ENCODE measurements around the gene BTBD7.
"Not testable (repeated sequence)": the region's sequence is repeated elsewhere in the genome, so short reads cannot be mapped to it uniquely, and the experiment has no call there.

Gene BTBD7, protein sequence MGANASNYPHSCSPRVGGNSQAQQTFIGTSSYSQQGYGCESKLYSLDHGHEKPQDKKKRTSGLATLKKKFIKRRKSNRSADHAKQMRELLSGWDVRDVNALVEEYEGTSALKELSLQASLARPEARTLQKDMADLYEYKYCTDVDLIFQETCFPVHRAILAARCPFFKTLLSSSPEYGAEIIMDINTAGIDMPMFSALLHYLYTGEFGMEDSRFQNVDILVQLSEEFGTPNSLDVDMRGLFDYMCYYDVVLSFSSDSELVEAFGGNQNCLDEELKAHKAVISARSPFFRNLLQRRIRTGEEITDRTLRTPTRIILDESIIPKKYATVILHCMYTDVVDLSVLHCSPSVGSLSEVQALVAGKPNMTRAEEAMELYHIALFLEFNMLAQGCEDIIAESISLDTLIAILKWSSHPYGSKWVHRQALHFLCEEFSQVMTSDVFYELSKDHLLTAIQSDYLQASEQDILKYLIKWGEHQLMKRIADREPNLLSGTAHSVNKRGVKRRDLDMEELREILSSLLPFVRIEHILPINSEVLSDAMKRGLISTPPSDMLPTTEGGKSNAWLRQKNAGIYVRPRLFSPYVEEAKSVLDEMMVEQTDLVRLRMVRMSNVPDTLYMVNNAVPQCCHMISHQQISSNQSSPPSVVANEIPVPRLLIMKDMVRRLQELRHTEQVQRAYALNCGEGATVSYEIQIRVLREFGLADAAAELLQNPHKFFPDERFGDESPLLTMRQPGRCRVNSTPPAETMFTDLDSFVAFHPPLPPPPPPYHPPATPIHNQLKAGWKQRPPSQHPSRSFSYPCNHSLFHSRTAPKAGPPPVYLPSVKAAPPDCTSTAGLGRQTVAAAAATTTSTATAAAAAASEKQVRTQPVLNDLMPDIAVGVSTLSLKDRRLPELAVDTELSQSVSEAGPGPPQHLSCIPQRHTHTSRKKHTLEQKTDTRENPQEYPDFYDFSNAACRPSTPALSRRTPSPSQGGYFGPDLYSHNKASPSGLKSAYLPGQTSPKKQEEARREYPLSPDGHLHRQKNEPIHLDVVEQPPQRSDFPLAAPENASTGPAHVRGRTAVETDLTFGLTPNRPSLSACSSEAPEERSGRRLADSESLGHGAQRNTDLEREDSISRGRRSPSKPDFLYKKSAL

GRCh38 chr14:93332853-93333630, at the start of gene BTBD7:
TSS of gene BTBD7 (minus strand) at chr14:93333036. CDS start at chr14:93296051, 36,985 bp downstream.
- Mint-ChIP-seq H3K9me3 (no peaks in the 10 kb centered on the region), H3K4me1 (peaks cover 50% of the 10 kb centered on the region), H3K27me3 (no peaks in the 10 kb centered on the region), H3K27ac (peak within 1 kb of the TSS; percentile 91), H3K36me3 (no peaks in the 10 kb centered on the region), H3K4me3 (peak within 1 kb of the TSS; percentile 87)
- peak; percentile 98 for ATAC-seq

- no peaks in the 10 kb centered on the region for H3K36me3 Mint-ChIP-seq
- H3K27ac Mint-ChIP-seq = peak overlapping the region; percentile 67
- no peaks in the 10 kb centered on the region for H3K27me3 Mint-ChIP-seq
- ATAC-seq = peak; percentile 68
- no peak overlapping the region for H3K4me3 Mint-ChIP-seq
- peaks cover 7% of the 10 kb centered on the region for H3K9me3 Mint-ChIP-seq
- H3K4me1 Mint-ChIP-seq = peaks cover 38% of the 10 kb centered on the region
Measured at GRCh38 chr14:93381644-93382043, 48.8 kb upstream of the BTBD7 start.

DNA sequence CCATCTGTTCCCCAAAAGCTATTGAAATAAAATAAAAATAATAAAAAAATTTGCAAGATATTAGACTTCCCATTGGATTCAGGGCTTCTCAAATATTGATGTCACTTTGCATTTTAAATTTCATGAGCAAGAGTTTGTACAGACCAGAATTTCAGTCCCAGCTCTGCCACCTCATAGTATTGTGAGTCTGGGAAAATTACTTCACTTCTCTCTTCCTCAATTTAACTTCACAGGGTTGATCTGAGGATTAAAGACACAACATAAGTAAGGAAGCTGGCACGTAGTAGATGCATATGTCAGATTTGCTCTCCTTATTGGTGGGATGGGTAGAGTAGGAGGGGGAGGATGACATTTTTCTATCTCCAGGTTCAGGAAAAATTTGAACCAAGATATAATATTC, 47.0 kb upstream of the BTBD7 start:
- Mint-ChIP-seq H3K36me3 (peaks cover 2% of the 10 kb centered on the region), H3K4me3 (no peak overlapping the region), H3K27me3 (no peaks in the 10 kb centered on the region), H3K4me1 (peaks cover 54% of the 10 kb centered on the region), H3K9me3 (peaks cover 6% of the 10 kb centered on the region), H3K27ac (peak overlapping the region; percentile 67)
- no peak for ATAC-seq

DNA sequence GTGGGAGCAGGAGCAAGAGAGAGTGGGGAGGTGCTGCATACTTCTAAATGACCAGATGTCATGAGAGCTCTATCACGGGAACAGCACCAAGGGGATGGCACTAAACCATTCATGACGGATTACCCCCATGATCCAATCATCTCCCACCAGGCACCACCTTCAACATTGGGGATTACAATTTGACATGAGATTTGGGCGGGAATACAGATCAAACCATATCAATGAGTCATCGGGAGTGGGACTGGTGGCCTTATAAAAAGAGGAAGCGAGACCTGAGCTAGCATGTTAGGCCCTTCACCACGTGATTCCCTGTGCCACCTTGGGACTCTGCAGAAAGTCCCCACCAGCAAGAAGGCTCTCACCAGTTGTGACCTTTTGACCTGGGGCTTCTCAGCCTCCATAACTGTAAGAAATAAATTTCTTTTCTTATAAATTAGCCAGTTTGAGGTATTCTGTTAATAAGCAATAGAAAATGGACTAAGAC, 42.9 kb upstream of the BTBD7 start:
- H3K4me3 Mint-ChIP-seq = no peak overlapping the region
- peak; percentile 99 for ATAC-seq

DNA sequence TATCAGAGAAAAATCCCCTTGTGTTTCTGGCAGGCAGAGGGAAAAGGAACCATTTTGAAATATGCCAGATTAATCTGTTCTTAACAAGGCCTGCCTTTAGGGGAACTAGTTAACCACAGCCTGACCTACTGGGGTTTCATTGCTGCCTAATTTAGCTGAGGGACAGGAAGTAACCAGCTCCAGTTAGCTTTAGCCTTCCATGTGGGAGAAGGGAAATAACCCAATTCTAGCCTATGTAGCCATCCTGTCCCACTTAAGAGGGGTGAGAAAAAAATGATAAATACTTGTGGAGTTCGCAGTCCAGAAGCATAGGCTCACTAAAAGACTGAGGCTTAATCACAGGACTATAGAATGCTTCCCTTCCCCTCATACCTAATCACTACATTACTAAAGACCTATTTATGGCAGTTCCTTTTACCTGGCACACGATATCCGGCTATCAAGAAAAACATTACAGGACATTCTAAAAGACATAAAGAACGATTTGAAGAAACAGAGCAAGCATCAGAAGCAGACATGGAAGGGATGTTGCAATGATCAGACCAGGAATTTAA, 37.0 kb upstream of the BTBD7 start:
- H3K4me3 Mint-ChIP-seq = peak overlapping the region; percentile 2
- H3K27ac Mint-ChIP-seq = peak overlapping the region; percentile 82
- peaks cover 21% of the 10 kb centered on the region for H3K36me3 Mint-ChIP-seq
- H3K4me1 Mint-ChIP-seq = peaks cover 53% of the 10 kb centered on the region
- peak; percentile 96 for ATAC-seq
- peaks cover 16% of the 10 kb centered on the region for H3K9me3 Mint-ChIP-seq
- H3K27me3 Mint-ChIP-seq = no peaks in the 10 kb centered on the region

More for the DNA sequence above, 42.9 kb upstream of the BTBD7 start:
- H3K4me1 Mint-ChIP-seq = peaks cover 69% of the 10 kb centered on the region
- H3K9me3 Mint-ChIP-seq = peaks cover 10% of the 10 kb centered on the region
- H3K27me3 Mint-ChIP-seq = no peaks in the 10 kb centered on the region
- H3K36me3 Mint-ChIP-seq = peaks cover 17% of the 10 kb centered on the region
- H3K27ac Mint-ChIP-seq = peak overlapping the region; percentile 92

DNA sequence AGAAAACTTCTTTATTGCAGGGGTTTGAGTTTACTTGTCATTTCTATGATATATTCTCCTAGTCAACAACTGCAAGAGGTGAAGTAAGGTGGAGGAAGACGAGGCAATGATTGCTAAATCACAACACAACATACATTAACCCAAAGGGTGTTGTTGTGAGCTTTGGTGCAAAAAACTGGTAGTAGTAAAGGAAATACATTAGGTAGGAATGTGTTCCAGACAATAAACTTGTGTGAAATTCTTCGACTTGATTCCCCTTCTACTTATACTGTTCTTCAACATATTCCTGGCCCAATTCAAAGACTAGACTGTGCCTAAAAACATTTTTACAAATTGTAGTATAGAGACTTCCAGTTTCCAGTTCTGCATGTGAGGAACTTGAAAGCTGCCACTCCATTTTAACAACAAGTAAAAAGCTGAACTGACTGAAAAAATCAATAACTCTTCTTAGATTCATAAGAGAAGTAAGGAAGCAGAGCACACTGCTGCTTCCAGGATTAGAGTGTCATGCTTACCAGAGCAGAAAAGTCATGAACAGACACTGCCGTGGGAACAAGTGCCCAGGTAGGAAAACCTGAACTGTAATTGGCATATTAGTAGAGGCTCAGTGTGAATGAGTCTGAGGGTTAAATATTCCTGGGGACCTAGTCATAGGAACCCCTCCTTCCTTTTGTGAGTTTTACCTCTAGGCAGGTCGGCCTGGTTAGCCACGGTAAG, 36.3 kb upstream of the BTBD7 start:
- Mint-ChIP-seq H3K27me3 (no peaks in the 10 kb centered on the region), H3K4me1 (peaks cover 49% of the 10 kb centered on the region), H3K9me3 (peaks cover 16% of the 10 kb centered on the region), H3K27ac (peak overlapping the region; percentile 82), H3K36me3 (peaks cover 18% of the 10 kb centered on the region), H3K4me3 (no peak overlapping the region)
- peak; percentile 54 for ATAC-seq

DNA sequence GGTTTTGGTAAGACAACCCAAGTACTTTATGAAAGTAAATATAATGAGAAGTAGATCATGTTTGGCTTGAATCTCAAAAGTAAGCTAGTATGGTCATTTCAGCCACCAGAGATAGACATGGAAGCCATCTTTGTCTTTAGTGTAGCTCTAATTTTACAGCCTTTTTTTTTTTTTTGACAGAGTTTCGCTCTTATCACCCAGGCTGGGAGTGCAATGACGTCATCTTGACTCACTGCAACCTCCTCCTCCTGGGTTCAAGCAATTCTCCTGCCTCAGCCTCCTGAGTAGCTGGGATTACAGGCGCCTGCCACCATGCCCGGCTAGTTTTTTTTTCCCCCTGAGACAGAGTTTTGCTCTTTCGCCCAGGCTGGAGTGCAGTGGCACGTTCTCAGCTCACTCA, 22.0 kb upstream of the BTBD7 start:
- H3K4me3 Mint-ChIP-seq, H3K36me3 Mint-ChIP-seq, ATAC-seq, H3K9me3 Mint-ChIP-seq, H3K27me3 Mint-ChIP-seq, H3K4me1 Mint-ChIP-seq, H3K27ac Mint-ChIP-seq: not testable (repeated sequence)

GRCh38 chr14:93348292-93348691, 15.5 kb upstream of the BTBD7 start:
- Mint-ChIP-seq H3K27me3 (no peaks in the 10 kb centered on the region), H3K4me1 (no peaks in the 10 kb centered on the region), H3K9me3 (peaks cover 10% of the 10 kb centered on the region), H3K27ac (no peak overlapping the region), H3K36me3 (no peaks in the 10 kb centered on the region), H3K4me3 (no peak overlapping the region)
- no peak for ATAC-seq

DNA sequence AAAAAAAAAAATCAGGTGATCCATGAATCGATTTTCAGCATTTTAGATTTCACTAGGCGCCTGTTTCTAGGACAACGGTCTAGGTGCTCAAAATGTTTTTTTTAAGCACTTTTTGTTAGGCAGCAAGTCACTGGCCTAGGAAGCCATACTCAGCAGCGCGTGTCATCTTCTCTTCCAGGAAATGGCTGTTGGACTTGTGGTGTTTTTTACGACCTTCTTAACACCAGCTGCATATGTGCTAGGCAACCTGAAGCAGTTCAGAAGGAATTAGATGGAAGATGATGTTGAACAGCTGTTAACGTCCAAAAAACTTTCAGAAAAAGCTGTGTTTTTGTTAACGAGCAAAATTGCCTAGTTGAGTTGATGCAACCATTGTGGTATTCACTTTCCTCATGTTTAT, 15.0 kb upstream of the BTBD7 start:
- H3K36me3 Mint-ChIP-seq = peaks cover 4% of the 10 kb centered on the region

DNA sequence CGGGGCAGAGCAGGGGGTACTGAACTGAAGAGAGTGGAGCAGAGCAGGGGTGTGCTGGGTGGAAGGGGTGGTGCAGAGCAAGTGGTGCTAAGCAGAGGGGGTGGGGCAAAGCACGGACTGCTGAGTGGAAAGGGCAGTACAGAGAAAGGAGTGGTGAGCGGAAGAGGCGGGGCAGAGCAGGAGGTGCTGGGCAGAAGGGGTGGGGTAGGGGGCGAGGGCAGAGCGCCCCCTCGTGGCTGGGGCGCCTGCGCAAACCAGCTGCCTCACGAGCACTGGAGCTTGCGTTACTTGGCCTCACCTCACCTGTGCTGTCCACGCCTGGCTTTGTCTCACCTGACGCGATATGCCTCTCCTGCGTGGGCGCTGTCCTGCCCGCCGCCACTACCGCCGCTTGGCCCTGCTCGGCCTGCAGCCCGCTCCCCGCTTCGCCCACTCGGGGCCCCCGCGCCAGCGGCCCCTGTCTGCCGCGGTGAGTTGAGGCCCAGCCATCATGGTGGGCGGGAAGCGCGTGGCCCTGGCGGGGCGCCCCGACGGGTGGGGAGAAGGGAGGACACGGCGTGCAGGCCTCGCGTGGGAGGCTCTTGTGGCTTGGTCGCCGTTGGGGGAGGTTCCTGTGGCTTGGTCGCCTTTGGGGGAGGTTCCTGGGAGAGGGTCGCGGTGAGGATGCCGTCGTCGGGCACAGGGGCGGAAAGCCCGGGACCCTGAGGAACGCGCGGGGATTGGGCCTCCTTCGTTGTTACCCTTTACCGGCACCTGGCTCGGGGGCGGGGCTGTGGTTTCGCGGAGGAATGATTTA, 14.3 kb upstream of the BTBD7 start, which contains the start of gene COX8C:
Gene COX8C (plus strand): TSS at position 257 of the 796 bp plus-strand sequence. CDS start 87 bp downstream, at position 344.
- ATAC-seq = no peak
- H3K4me1 Mint-ChIP-seq = no peaks in the 10 kb centered on the region
- H3K36me3 Mint-ChIP-seq = peaks cover 12% of the 10 kb centered on the region
- H3K9me3 Mint-ChIP-seq = peaks cover 13% of the 10 kb centered on the region
- no peak within 1 kb of the TSS for H3K27ac Mint-ChIP-seq
- no peak within 1 kb of the TSS for H3K4me3 Mint-ChIP-seq
- no peaks in the 10 kb centered on the region for H3K27me3 Mint-ChIP-seq

More for the DNA sequence above, 15.0 kb upstream of the BTBD7 start:
- no peak overlapping the region for H3K27ac Mint-ChIP-seq
- peaks cover 12% of the 10 kb centered on the region for H3K9me3 Mint-ChIP-seq
- H3K27me3 Mint-ChIP-seq = no peaks in the 10 kb centered on the region
- H3K4me1 Mint-ChIP-seq = no peaks in the 10 kb centered on the region
- ATAC-seq = no peak
- H3K4me3 Mint-ChIP-seq = no peak overlapping the region

- no peaks in the 10 kb centered on the region for H3K4me1 Mint-ChIP-seq
- ATAC-seq = no peak
- H3K9me3 Mint-ChIP-seq = peaks cover 13% of the 10 kb centered on the region
- H3K4me3 Mint-ChIP-seq = no peak overlapping the region
- peaks cover 17% of the 10 kb centered on the region for H3K36me3 Mint-ChIP-seq
- H3K27me3 Mint-ChIP-seq = no peaks in the 10 kb centered on the region
- H3K27ac Mint-ChIP-seq = no peak overlapping the region
Measured at GRCh38 chr14:93343797-93344196, 11.0 kb upstream of the BTBD7 start.

- H3K27ac Mint-ChIP-seq = no peak overlapping the region
- H3K36me3 Mint-ChIP-seq = peaks cover 17% of the 10 kb centered on the region
- peaks cover 13% of the 10 kb centered on the region for H3K9me3 Mint-ChIP-seq
- no peaks in the 10 kb centered on the region for H3K27me3 Mint-ChIP-seq
- H3K4me3 Mint-ChIP-seq = no peak overlapping the region
- H3K4me1 Mint-ChIP-seq = no peaks in the 10 kb centered on the region
- no peak for ATAC-seq
Measured at GRCh38 chr14:93343266-93343665, 10.4 kb upstream of the BTBD7 start.

- no peak for ATAC-seq
- Mint-ChIP-seq H3K36me3 (peaks cover 13% of the 10 kb centered on the region), H3K4me1 (peaks cover 13% of the 10 kb centered on the region), H3K9me3 (peaks cover 2% of the 10 kb centered on the region), H3K27ac (no peak overlapping the region), H3K4me3 (no peak overlapping the region), H3K27me3 (no peaks in the 10 kb centered on the region)
Measured at GRCh38 chr14:93337884-93338283, 5.0 kb upstream of the BTBD7 start.
